CD4-positive, alpha-beta memory T cell (primary cell): ENCODE measurements around the gene MOV10L1. TPM values are rescaled to one million over a fixed set of nuclear protein-coding genes. Genes with fewer than 3 reads are reported as not detected.

Source experiments
- CTCF ChIA-PET: fragments of 350-600 bp; sonication (Branson Sonifier 250); formaldehyde crosslinking; loops from one replicate; lab custom pipeline; 2021; ENCODE audit warnings: inconsistent platforms; ENCODE audit not compliant: partially characterized antibody; lab: Charles Lee
- POLR2A ChIA-PET: fragments of 350-600 bp; sonication (Branson Sonifier 250); formaldehyde crosslinking; loops from one replicate; lab custom pipeline; 2021; ENCODE audit not compliant: partially characterized antibody; lab: Charles Lee
- DNase-seq, 5 donors: peaks; one replicate each; pipeline versions ENCODE4 v3.0.0 to v3.0.0-alpha.2; 2020 to 2022; ENCODE audit warnings: mixed read lengths in 1 of 5
- H3K27ac ChIP-seq: one replicate; pipeline ENCODE4 v1.7.0; 2013; ENCODE audit warnings: low read depth, low read length
- H3K27me3 ChIP-seq: 2 replicates; pipeline ENCODE4 v1.7.0; 2013; ENCODE audit warnings: mild to moderate bottlenecking, low read length, moderate library complexity; ENCODE audit not compliant: insufficient read depth
- H3K36me3 ChIP-seq: 2 replicates; pipeline ENCODE4 v1.7.0; 2013; ENCODE audit warnings: mild to moderate bottlenecking, low read length, moderate library complexity; ENCODE audit not compliant: insufficient read depth
- H3K4me1 ChIP-seq: 2 replicates; pipeline ENCODE4 v1.7.0; 2013; ENCODE audit warnings: mild to moderate bottlenecking, low read length, moderate library complexity; ENCODE audit not compliant: insufficient read depth
- H3K4me3 ChIP-seq, 2 donors: one replicate each; pipeline ENCODE4 v1.7.0; 2013; ENCODE audit warnings: low read length in 2 of 2, mild to moderate bottlenecking in 1 of 2
- H3K9me3 ChIP-seq, 2 donors: one replicate each; pipeline ENCODE4 v1.7.0; 2013; ENCODE audit warnings: low read length in 2 of 2, control low read depth in 1 of 2; ENCODE audit not compliant: control insufficient read depth in 1 of 2
- H3K27ac Mint-ChIP-seq, 7 donors: one replicate each; pipeline ENCODE4 v1.8.0; 2020 to 2021; ENCODE audit warnings: mixed read lengths in 7 of 7, mild to moderate bottlenecking in 6 of 7, inconsistent platforms in 3 of 7, moderate library complexity in 3 of 7
- H3K27me3 Mint-ChIP-seq, 2 donors: one replicate each; pipeline ENCODE4 v1.8.0; 2020 to 2021; ENCODE audit warnings: mixed read lengths in 2 of 2
- H3K36me3 Mint-ChIP-seq, 2 donors: one replicate each; pipeline ENCODE4 v1.8.0; 2020 to 2021; ENCODE audit warnings: mixed read lengths in 2 of 2, inconsistent platforms in 1 of 2, mild to moderate bottlenecking in 1 of 2
- H3K4me1 Mint-ChIP-seq, 4 donors: one replicate each; pipeline ENCODE4 v1.8.0; 2020 to 2021; ENCODE audit warnings: mixed read lengths in 4 of 4, mild to moderate bottlenecking in 1 of 4
- H3K4me3 Mint-ChIP-seq, 8 donors: one replicate each; pipeline ENCODE4 v1.8.0; 2020 to 2021; ENCODE audit warnings: mixed read lengths in 8 of 8, mild to moderate bottlenecking in 7 of 8, moderate library complexity in 6 of 8, inconsistent platforms in 3 of 8
- H3K9me3 Mint-ChIP-seq, 8 donors: one replicate each; pipeline ENCODE4 v1.8.0; 2020 to 2021; ENCODE audit warnings: mixed read lengths in 8 of 8, mild to moderate bottlenecking in 5 of 8, inconsistent platforms in 3 of 8, moderate library complexity in 1 of 8
- intact Hi-C: fragments of 100-400 bp; cut with micrococcal nuclease; formaldehyde crosslinking; loops from one replicate; pipeline ENCODE4 v1.15.1; 2023
- polyA plus RNA-seq, 2 donors: library from polyadenylated mRNA; unstranded; fragments of 300-500 nt; fragmentation: Illumina TruSeq; gene quantifications; one replicate each; pipeline ENCODE4 v1.2.3, GENCODE V29; 2021
- total RNA-seq, 2 experiments: library from RNA; stranded (reverse); gene quantifications; one replicate each; pipeline ENCODE4 v1.2.3, GENCODE V29; 2021

The MOV10L1 gene
- total and polyA plus RNA-seq, 4 experiments from 2014 or later = not detected

GRCh38 chr22:50186181-50186714 is 96.4 kb downstream of the MOV10L1 start:
- CTCF ChIA-PET = interaction anchor here (0.9 to 1.6 kb wide), 5 partner anchors 10 to 339 kb away, joined by 3 to 6 read pairs (median 4); partner anchors contain the start of gene SCO2
- Histone ChIP-seq H3K4me1 (peaks cover 47% of the 10 kb centered on the region), H3K9me3 (no peaks in the 10 kb centered on the region), H3K27me3 (no peaks in the 10 kb centered on the region), H3K4me3 (peak overlapping the region; percentile 36 to 62), H3K27ac (peak overlapping the region; percentile 68), H3K36me3 (no peaks in the 10 kb centered on the region)
- peaks cover 11 to 44% (median 30%) of the 10 kb centered on the region in 4 donors for H3K4me1 Mint-ChIP-seq
- peaks cover 0 to 8% of the 10 kb centered on the region in 2 donors for H3K36me3 Mint-ChIP-seq
- H3K9me3 Mint-ChIP-seq = no peaks in the 10 kb centered on the region
- peak overlapping the region; percentile 90 to 99 (median 96) for H3K4me3 Mint-ChIP-seq
- peak in 1 of 5 donors; percentile 42 for DNase-seq
- H3K27me3 Mint-ChIP-seq = peaks cover 0 to 2% of the 10 kb centered on the region in 2 donors
- POLR2A ChIA-PET = interaction anchor here (1.2 to 1.6 kb wide), 3 partner anchors 10 to 22 kb away, joined by 3 to 5 read pairs (median 4); no protein-coding TSS in a partner anchor
- intact Hi-C loops = loop anchor here (10.0 kb wide), 1 partner anchor 251 kb away; no protein-coding TSS in a partner anchor
- peak overlapping the region; percentile 94 to 98 (median 97) for H3K27ac Mint-ChIP-seq

DNA sequence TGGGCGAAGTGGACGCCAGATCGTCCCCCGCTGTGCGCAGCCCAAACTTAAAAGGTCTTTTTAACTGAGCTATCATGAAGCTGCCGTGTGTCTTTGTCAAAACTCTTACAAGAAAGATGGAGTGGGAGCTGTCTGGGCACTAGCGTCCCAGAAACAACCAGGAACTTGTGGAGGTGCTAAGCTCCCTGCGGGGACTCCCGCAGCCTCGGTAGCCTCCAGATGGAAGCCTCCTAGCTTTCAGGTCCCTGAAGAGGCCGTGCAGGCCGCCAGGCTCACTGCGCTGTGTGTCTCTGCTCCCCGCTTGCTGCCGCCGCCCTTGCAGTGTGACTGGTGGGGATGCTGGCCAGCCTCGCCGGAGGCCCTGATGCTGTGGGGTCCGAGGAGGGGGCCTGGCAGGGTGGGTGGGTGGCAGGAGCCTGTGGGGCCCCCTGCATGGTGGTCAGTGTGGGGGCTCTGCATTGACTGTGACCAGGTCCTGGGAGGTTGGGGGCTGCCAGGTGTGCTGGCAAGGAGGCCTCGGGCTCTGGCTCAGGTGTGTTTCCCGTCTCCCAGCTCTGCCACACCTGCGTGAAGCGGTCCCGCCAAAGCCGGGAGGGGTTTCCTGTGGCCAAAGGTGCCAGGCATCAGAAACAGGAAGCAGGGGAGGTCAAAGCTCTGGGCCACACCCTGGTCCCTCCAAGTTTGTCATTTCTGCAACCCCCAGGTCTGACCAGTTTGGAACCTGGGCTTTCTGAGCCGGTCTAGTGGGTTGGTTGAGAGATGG is 97.1 kb downstream of the MOV10L1 start:
- DNase-seq = peak in 1 of 5 donors; percentile 56
- ChIA-PET CTCF (interaction anchor here (0.9 to 1.6 kb wide), 5 partner anchors 9 to 339 kb away, joined by 3 to 6 read pairs (median 4); partner anchors contain the start of gene SCO2), POLR2A (interaction anchor here (0.9 to 1.6 kb wide), 7 partner anchors 8 to 440 kb away, joined by 3 to 5 read pairs (median 3); no protein-coding TSS in a partner anchor)
- Histone ChIP-seq H3K27me3 (no peaks in the 10 kb centered on the region), H3K36me3 (no peaks in the 10 kb centered on the region), H3K4me3 (peak overlapping the region; percentile 36 to 62), H3K4me1 (peaks cover 51% of the 10 kb centered on the region), H3K9me3 (no peaks in the 10 kb centered on the region), H3K27ac (peak overlapping the region; percentile 68)
- Mint-ChIP-seq H3K27ac (peak overlapping the region; percentile 94 to 98 (median 97)), H3K4me3 (peak overlapping the region; percentile 91 to 99 (median 96)), H3K9me3 (no peaks in the 10 kb centered on the region), H3K27me3 (peaks cover 0 to 2% of the 10 kb centered on the region in 2 donors), H3K4me1 (peaks cover 16 to 51% (median 36%) of the 10 kb centered on the region in 4 donors), H3K36me3 (peaks cover 0 to 13% of the 10 kb centered on the region in 2 donors)
- intact Hi-C loops = loop anchor here (10.0 kb wide), 1 partner anchor 252 kb away; no protein-coding TSS in a partner anchor

GRCh38 chr22:50188356-50188755 is 98.5 kb downstream of the MOV10L1 start:
- peak overlapping the region in 4 of 8 donors; percentile 27 to 48 (median 38) for H3K4me3 Mint-ChIP-seq
- intact Hi-C loops = loop anchor here (10.0 kb wide), 1 partner anchor 254 kb away; no protein-coding TSS in a partner anchor
- H3K36me3 Mint-ChIP-seq = peaks cover 0 to 16% of the 10 kb centered on the region in 2 donors
- peak in 1 of 5 donors; percentile 26 for DNase-seq
- ChIA-PET POLR2A (interaction anchor here (0.7 to 1.6 kb wide), 2 partner anchors 56 to 351 kb away, joined by 3 read pairs; no protein-coding TSS in a partner anchor), CTCF (no interaction called here)
- Histone ChIP-seq H3K4me1 (peaks cover 65% of the 10 kb centered on the region), H3K9me3 (no peaks in the 10 kb centered on the region), H3K27ac (peak overlapping the region; percentile 97), H3K27me3 (no peaks in the 10 kb centered on the region), H3K36me3 (peaks cover 3% of the 10 kb centered on the region), H3K4me3 (no peak overlapping the region)
- H3K27me3 Mint-ChIP-seq = peaks cover 0 to 2% of the 10 kb centered on the region in 2 donors
- H3K27ac Mint-ChIP-seq = peak overlapping the region; percentile 52 to 99 (median 96)
- H3K4me1 Mint-ChIP-seq = peaks cover 18 to 64% (median 47%) of the 10 kb centered on the region in 4 donors
- H3K9me3 Mint-ChIP-seq = no peaks in the 10 kb centered on the region

- Mint-ChIP-seq H3K27ac (peak overlapping the region; percentile 96 to 100 (median 99)), H3K4me1 (peaks cover 18 to 64% (median 45%) of the 10 kb centered on the region in 4 donors), H3K9me3 (no peaks in the 10 kb centered on the region), H3K4me3 (peak overlapping the region in 7 of 8 donors; percentile 81 to 95 (median 92)), H3K27me3 (no peaks in the 10 kb centered on the region), H3K36me3 (peaks cover 0 to 16% of the 10 kb centered on the region in 2 donors)
- H3K27me3 ChIP-seq = no peaks in the 10 kb centered on the region
- ChIA-PET CTCF (interaction anchor here (1.5 to 2.6 kb wide), 3 partner anchors 19 to 423 kb away, joined by 3 to 11 read pairs (median 4); no protein-coding TSS in a partner anchor), POLR2A (interaction anchor here (0.6 to 4.5 kb wide), 13 partner anchors 12 to 432 kb away, joined by 3 to 73 read pairs (median 6); partner anchors contain the start of genes HDAC10, LMF2, NCAPH2 and SCO2)
- peaks cover 12% of the 10 kb centered on the region for H3K36me3 ChIP-seq
- H3K9me3 ChIP-seq = no peaks in the 10 kb centered on the region
- intact Hi-C loops = loop anchor here (10.0 kb wide), 1 partner anchor 255 kb away; no protein-coding TSS in a partner anchor
- H3K4me1 ChIP-seq = peaks cover 73% of the 10 kb centered on the region
- peak overlapping the region; percentile 97 for H3K27ac ChIP-seq
- peak overlapping the region in 1 of 2 donors; percentile 52 for H3K4me3 ChIP-seq
- DNase-seq = peak in 1 of 5 donors; percentile 43
Observed at GRCh38 chr22:50189184-50189848, 99.5 kb downstream of the MOV10L1 start.

DNA sequence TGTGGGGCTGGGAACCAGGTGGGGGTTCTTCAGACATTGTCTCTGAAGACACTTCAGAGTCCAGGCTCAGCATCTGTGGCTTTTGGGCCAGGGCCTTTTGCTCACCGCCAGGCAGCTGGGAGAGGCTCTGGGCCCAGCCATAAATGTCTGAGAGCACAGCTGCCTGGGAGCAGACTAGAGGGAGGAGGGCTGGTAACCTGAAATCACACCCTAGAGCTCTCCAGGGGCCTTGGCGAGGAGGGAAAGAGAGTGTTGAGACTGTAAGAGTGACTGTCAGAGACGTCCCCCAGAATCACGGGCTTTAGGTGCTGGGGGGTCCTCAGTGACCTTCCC is 100.0 kb downstream of the MOV10L1 start:
- H3K9me3 Mint-ChIP-seq = no peaks in the 10 kb centered on the region
- no peak for DNase-seq
- peaks cover 0 to 16% of the 10 kb centered on the region in 2 donors for H3K36me3 Mint-ChIP-seq
- peak overlapping the region in 1 of 2 donors; percentile 52 for H3K4me3 ChIP-seq
- H3K27me3 ChIP-seq = no peaks in the 10 kb centered on the region
- H3K4me3 Mint-ChIP-seq = peak overlapping the region; percentile 81 to 95 (median 90)
- H3K27ac Mint-ChIP-seq = peak overlapping the region; percentile 96 to 100 (median 99)
- intact Hi-C loops = loop anchor here (1.0 to 10.0 kb wide), 6 partner anchors 10 to 431 kb away; partner anchors contain the start of genes SCO2 and TUBGCP6
- no peaks in the 10 kb centered on the region for H3K27me3 Mint-ChIP-seq
- H3K9me3 ChIP-seq = no peaks in the 10 kb centered on the region
- ChIA-PET POLR2A (interaction anchor here (0.6 to 4.5 kb wide), 13 partner anchors 11 to 431 kb away, joined by 3 to 73 read pairs (median 6); partner anchors contain the start of genes HDAC10, LMF2, NCAPH2 and SCO2), CTCF (interaction anchor here (1.3 to 2.6 kb wide), 4 partner anchors 19 to 423 kb away, joined by 3 to 11 read pairs (median 4); partner anchors contain the start of gene SCO2)
- H3K36me3 ChIP-seq = peaks cover 17% of the 10 kb centered on the region
- H3K4me1 Mint-ChIP-seq = peaks cover 18 to 60% (median 44%) of the 10 kb centered on the region in 4 donors
- peak overlapping the region; percentile 97 for H3K27ac ChIP-seq
- peaks cover 73% of the 10 kb centered on the region for H3K4me1 ChIP-seq
